ENCODE results near the gene ANKRD62. TPM values are rescaled to one million over a fixed set of nuclear protein-coding genes. Genes with fewer than 3 reads are reported as not detected.

Gene ANKRD62
- total RNA-seq (2022; extraction: Qiagen RNA extraction), result not detected in 5 replicates

DNA sequence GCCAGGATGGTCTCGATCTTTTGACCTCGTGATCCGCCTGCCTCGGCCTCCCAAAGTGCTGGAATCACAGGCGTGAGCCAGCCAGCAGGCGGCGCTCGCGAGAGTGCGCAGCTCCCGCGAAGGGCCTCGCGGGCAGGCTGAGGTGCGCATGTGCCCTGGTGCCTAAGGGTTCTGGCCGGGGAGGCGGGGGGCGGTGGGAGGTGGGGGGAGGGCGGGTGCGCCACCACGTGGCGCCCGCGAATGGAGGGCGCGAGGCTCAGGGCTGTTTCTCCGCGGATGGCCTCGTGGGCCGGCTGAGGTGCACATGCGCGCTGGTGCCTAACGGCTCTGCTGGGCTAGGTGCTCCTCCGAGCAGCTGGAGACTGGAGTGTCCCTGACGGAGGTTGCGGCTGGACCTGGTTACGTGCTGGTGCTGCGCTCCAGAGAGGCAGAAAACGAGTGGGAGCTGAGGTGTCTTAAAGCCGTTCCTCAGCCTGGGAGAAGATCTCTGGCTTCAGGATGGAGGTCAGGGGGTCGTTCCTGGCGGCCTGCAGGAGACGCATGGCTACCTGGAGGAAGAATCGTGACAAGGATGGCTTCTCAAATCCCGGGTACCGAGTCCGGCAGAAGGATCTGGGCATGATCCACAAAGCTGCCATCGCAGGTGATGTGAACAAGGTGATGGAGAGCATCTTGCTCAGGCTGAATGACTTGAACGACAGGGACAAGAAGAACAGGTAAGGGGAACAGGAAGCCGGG is at the start of gene ANKRD62:
Gene ANKRD62 (plus strand): TSS at position 324 of the 738 bp plus-strand sequence. CDS start 175 bp downstream, at position 499.

Other genes with a start within 250 kb of the ANKRD62 start
- 42.9 to 51.4 TPM (median 46.4 TPM) in 5 replicates for gene CHMP1B, start 242.4 kb upstream of the ANKRD62 start, total RNA-seq (2022; extraction: Qiagen RNA extraction)
- 16.1 to 20.6 TPM (median 18.5 TPM) in 5 replicates for gene MPPE1, start 185.5 kb upstream of the ANKRD62 start, total RNA-seq (2022; extraction: Qiagen RNA extraction)
- gene IMPA2, start 112.3 kb upstream of the ANKRD62 start, total RNA-seq (2022; extraction: Qiagen RNA extraction), result 45.3 to 73.1 TPM (median 69.3 TPM) in 5 replicates
- gene CIDEA, start 160.5 kb downstream of the ANKRD62 start, total RNA-seq (2022; extraction: Qiagen RNA extraction), result not detected in 5 replicates
- gene TUBB6, start 214.4 kb downstream of the ANKRD62 start, total RNA-seq (2022; extraction: Qiagen RNA extraction), result 187 to 204 TPM (median 189 TPM) in 5 replicates